Measurements from ENCODE around the gene GTF3A.

The GTF3A gene

DNA sequence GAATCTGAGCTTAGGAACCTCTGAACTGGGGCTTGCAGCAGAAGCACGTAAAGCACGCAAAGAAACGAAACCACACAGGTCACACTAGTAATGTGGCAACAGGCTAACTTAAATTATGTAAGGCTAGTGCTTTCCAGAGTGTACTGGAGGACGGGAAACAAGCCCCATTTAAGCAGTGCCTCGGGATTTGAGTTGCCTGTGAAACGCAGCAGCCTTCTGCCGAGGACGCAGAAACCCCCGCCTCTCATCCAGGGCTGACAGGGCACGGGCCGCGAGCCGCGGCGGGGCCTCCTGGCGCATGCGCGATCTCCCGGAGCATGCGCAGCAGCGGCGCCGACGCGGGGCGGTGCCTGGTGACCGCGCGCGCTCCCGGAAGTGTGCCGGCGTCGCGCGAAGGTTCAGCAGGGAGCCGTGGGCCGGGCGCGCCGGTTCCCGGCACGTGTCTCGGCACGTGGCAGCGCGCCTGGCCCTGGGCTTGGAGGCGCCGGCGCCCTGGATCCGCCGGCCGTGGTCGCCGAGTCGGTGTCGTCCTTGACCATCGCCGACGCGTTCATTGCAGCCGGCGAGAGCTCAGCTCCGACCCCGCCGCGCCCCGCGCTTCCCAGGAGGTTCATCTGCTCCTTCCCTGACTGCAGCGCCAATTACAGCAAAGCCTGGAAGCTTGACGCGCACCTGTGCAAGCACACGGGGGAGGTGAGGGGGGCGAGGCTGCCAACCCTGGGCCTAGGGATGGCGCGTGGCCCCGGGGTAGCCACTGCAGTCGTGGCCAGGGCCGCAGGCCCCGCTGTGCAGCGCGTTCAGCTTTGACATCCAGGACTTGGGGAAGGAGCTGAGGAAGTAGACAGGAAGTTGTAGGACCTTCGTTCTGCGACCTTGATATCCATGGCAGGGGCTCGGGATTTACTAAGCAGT is at the start of gene GTF3A:
Gene GTF3A, plus strand, starts transcription at position 374 of the 912 bp plus-strand sequence.
- FAIRE-seq (no peak), DNase-seq (ENCODE audit: insufficient read length, low spot score) (peak; percentile 75)
- TF ChIP-seq POLR2A (IDR thresholded peaks at IDR 0.05; ENCODE audit: low read depth, low read length) = peak; percentile 56; the same call in 1 of the 2 replicates

- TF ChIP-seq POLR2A (IDR thresholded peaks at IDR 0.05; ENCODE audit: low read depth, low read length) = no peak
- peak; percentile 65 for DNase-seq (ENCODE audit: insufficient read length, low spot score)
- FAIRE-seq = no peak
Measured at GRCh38 chr13:27374650-27375049, 49.8 kb upstream of the GTF3A start.

DNA sequence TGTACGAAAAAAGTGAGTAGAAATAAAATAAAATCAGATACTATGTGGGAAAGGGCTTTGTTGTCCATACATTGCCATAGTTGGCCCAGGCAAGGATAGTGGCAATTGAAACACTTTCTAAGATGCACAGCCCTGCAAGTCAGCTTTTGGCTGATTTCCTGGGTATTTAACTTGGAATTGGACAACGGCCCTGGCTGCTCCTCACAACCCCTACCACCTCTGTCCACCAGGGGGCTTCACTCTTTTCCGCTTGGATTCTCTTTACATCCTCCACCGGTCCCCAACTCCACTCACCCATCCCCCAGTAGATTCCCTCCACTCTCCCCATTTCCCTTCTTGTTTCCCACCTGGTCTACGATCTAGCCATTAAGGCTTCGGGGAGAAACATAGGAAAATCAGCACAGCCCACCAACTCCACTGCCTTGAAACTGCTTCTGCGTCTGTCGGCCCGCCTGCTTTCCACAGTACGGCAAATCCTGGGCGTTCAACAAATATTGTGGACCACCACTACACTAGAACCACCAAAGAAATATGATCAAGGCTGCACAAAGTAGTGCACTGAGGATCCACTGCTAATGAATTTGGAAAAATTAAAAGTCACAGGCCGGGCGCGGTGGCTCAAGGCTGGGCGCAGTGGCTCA is 48.6 kb upstream of the GTF3A start:
- peak; percentile 31 for DNase-seq (ENCODE audit: insufficient read length, low spot score)
- FAIRE-seq = no peak
- TF ChIP-seq POLR2A (IDR thresholded peaks at IDR 0.05; ENCODE audit: low read depth, low read length) = no peak

- TF ChIP-seq POLR2A (IDR thresholded peaks at IDR 0.05; ENCODE audit: low read depth, low read length) = no peak
- no peak for DNase-seq (ENCODE audit: insufficient read length, low spot score)
- no peak for FAIRE-seq
Measured at GRCh38 chr13:27379126-27379525, 45.3 kb upstream of the GTF3A start.

DNA sequence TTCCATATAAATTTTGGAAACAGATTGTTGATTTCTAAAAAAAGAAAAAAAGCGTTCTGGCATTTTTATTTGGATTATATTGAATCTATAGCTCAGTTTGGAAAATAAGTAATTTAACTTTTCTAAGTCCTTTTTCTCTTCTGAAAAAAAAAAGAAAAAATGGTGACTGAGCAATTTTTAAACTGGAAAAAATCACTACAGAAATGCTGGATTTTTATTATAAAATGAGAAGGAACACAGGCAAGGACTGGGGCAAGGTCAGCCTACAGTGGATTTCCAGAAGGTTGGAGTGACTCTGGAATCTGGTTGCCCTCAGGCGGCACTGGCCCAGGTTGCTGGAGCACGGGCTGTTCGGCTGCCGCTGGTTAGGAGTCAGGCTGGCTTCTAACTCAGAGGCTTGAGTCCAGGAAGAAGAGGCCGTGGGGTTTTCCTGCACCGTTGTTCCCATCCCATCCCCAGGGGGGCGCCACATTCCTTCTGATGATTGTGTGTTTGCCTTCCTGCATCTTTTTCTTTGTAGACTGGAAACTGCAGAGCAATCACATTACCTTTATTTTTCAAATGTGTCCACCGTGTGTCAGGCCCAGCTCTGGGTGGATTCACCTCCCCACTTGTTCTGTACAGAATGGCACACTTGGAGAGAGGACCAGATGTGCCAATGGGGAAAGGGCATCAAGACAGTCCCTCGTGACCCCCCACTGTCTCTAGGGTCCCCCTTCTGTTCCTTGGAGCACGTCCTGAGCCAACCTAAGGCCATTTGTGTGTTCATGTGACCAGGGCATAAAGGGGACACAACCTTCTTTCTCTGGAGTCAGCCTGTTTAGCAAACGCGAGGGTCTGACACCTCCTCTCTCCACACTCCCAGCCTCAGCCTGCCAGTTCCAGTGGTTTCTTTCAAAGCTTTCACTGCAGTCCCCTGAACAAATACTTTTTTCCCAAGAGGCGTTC is 44.5 kb upstream of the GTF3A start:
- FAIRE-seq (no peak), DNase-seq (ENCODE audit: insufficient read length, low spot score) (peak; percentile 54)
- no peak for TF ChIP-seq POLR2A (IDR thresholded peaks at IDR 0.05; ENCODE audit: low read depth, low read length)

- DNase-seq (ENCODE audit: insufficient read length, low spot score) (no peak), FAIRE-seq (no peak)
- TF ChIP-seq POLR2A (IDR thresholded peaks at IDR 0.05; ENCODE audit: low read depth, low read length) = no peak
Measured at GRCh38 chr13:27381601-27382000, 42.8 kb upstream of the GTF3A start.

- DNase-seq (ENCODE audit: insufficient read length, low spot score) = no peak
- no peak for FAIRE-seq
- TF ChIP-seq POLR2A (IDR thresholded peaks at IDR 0.05; ENCODE audit: low read depth, low read length) = no peak
Measured at GRCh38 chr13:27383104-27383921, 41.1 kb upstream of the GTF3A start.

DNA sequence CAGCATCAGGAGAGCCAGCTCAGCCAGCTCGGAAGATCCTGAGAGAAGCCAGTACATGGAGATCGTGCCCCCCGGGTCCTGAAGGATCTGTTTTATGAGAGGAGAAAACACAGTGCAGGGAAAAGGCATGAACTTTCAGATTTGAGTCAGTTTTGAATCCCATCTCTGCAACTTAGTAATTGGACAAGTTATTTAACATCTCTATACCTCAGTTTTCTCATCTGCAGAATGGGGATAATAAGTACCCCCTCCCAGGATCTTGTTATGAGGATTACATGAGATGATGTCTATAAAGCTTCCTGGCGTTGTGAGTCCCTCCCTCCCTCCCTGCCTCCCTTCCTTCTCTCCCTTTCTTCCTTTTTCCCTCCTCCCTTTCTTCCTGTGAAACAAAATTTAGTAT is 40.1 kb upstream of the GTF3A start:
- no peak for FAIRE-seq

DNA sequence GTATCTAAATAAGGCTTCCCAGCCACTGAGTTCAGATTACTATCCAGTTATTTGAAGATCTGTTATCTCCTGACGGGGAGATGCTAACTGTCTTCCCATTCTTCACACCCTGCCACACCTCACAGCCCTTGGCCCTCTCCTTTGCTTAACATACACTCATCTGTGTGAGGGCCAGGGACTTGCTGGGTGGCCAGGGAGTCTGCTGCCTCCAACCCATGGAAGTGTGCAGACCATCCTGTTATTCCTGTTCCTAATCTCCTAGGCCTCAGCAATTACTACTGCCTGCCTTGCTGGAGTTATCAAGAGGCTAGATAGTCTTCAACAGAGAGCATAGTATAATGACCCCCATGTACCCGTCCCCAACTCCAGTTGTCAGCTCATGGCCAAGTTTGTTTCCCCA is 36.2 kb upstream of the GTF3A start:
- TF ChIP-seq POLR2A (IDR thresholded peaks at IDR 0.05; ENCODE audit: low read depth, low read length) = no peak
- FAIRE-seq (no peak), DNase-seq (ENCODE audit: insufficient read length, low spot score) (no peak)

More for the DNA sequence above, 40.1 kb upstream of the GTF3A start:
- no peak for DNase-seq (ENCODE audit: insufficient read length, low spot score)
- TF ChIP-seq POLR2A (IDR thresholded peaks at IDR 0.05; ENCODE audit: low read depth, low read length) = no peak

DNA sequence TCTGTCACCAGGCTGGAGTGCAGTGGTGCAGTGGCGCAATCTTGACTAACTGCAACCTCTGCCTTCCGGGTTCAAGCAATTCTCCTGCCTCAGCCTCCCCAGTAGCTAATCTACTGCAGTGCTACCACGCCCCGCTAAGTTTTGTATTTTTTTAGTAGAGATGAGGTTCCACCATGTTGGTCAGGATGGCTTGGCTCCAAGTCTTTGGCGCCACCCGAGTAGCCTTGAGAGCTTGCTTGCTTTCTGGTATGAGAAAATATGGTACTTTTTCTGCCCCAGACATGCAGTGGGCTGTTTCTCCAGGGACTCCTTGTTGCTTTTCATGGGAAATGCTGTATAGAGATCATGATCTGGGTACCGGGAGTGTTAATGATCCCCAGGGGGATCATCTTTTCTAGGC is 34.5 kb upstream of the GTF3A start:
- no peak for FAIRE-seq
- no peak for DNase-seq (ENCODE audit: insufficient read length, low spot score)
- no peak for TF ChIP-seq POLR2A (IDR thresholded peaks at IDR 0.05; ENCODE audit: low read depth, low read length)

DNA sequence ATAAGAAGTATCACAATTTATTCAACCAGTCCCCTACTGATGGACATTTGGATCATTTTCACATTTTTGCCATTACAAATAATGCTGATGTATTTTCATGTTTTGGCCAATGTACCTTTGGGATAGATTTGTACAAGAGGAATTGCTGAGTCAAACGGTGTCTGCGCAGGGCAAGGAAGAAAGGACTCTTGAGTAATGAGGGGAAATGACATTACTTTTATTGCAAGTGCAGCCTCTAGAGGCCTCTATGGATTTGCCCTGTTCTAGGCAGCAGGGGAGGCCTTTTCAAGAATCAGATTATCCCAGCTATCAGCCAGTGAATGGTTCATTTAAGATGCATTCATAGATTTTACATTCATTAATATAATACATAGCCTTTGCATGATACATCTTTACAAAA is 32.9 kb upstream of the GTF3A start:
- no peak for TF ChIP-seq POLR2A (IDR thresholded peaks at IDR 0.05; ENCODE audit: low read depth, low read length)

DNA sequence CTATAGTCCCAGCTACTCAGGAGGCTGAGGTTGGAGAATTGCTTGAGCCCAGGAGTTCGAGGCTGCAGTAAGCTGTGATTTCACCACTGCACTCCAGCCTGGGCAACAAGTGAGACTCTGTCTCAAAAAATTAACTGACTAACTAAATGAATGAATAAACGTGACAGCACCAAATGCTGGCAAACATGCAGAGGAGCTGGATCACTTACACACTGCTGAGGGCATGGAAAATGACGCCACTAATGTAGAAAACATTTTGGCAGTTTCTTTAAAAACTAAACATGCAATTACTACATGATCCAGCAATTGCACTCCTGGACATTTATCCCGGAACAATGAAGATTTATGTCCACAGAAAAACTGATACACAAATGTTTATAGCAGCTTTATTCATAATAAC is 31.3 kb upstream of the GTF3A start:
- FAIRE-seq = no peak
- TF ChIP-seq POLR2A (IDR thresholded peaks at IDR 0.05; ENCODE audit: low read depth, low read length) = no peak
- no peak for DNase-seq (ENCODE audit: insufficient read length, low spot score)

More for the DNA sequence above, 32.9 kb upstream of the GTF3A start:
- FAIRE-seq (no peak), DNase-seq (ENCODE audit: insufficient read length, low spot score) (no peak)

DNA sequence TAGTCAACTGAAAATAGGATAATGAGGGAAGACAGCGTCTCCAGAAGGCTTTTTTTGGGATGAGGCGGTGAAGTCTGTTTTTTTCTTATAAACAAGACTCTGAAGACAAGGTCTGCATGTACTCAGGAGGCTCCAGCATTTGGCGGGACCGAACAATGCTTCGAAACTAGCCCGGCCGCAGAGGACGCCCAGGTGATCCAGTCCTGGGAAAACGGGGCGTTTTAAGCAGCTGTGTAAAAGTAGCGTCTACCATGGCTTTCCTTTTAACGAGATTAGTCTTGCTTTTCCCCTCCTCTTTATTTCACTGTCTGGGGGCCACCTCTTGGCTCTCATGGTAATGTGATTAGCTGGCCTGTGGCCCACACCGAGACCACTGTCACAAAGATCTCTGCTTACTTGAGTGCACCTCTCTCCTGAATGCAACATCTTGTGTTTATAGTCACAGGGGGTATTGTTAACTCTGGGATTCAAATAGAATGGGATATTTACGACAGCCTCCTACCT is 29.4 kb upstream of the GTF3A start:
- DNase-seq (ENCODE audit: insufficient read length, low spot score) = no peak
- no peak for TF ChIP-seq POLR2A (IDR thresholded peaks at IDR 0.05; ENCODE audit: low read depth, low read length)
- FAIRE-seq = no peak

All from H54 (cell line).